ENCODE data around the gene NRXN3. TPM values are rescaled to one million over a fixed set of nuclear protein-coding genes. Genes with fewer than 3 reads are reported as not detected.
A peak's percentile ranks its signal among the peaks of the same experiment; 100 is the strongest.

The NRXN3 gene
- total and polyA plus RNA-seq, 2 donors (not counting 1 experiment from before 2014, with no cell fraction given): not detected

GRCh38 chr14:78847801-78848200, 677.6 kb downstream of the NRXN3 start:
- no peaks in the 10 kb centered on the region for H3K79me2 ChIP-seq (ENCODE audit: control insufficient read depth, insufficient read depth, low read length)
- no peak overlapping the region for H2AFZ ChIP-seq (ENCODE audit: insufficient read depth, low read depth, low read length, poor library complexity, severe bottlenecking)
- intact Hi-C loops (cut with micrococcal nuclease): no loop called here
- no peak overlapping the region for H3K9ac ChIP-seq (ENCODE audit: low read length)
- DNase-seq: no peak
- no peak overlapping the region for H3K27ac Mint-ChIP-seq
- peaks cover 1% of the 10 kb centered on the region for H3K9me3 Mint-ChIP-seq (ENCODE audit: insufficient read depth)
- no peak for TF ChIP-seq EZH2 (IDR thresholded peaks at IDR 0.05; ENCODE audit: borderline replicate concordance, insufficient read depth, low read depth, low read length, poor library complexity, severe bottlenecking)
- no peak for TF ChIP-seq CTCF (IDR thresholded peaks at IDR 0.05)
- no peaks in the 10 kb centered on the region for H4K20me1 ChIP-seq (ENCODE audit: control insufficient read depth, insufficient read depth, low read length, poor library complexity, severe bottlenecking)
- 43% methylated on average over 1 of the region's 3 CpGs for WGBS (ENCODE audit: insufficient coverage)
- no peak overlapping the region for H3K4me3 ChIP-seq (ENCODE audit: control extremely low read depth in 1 of 5, extremely low read depth in 1 of 5, insufficient read depth in 1 of 5, low read depth in 2 of 5, low read length in 4 of 5)
- H3K27me3 ChIP-seq (replicated peaks in 1 of 4; ENCODE audit: control extremely low read depth in 1 of 4, control insufficient read depth in 3 of 4, insufficient read depth in 4 of 4, low read length in 3 of 4): no peaks in the 10 kb centered on the region
- ChIA-PET POLR2A (no interaction called here), CTCF (no interaction called here)
- no peaks in the 10 kb centered on the region for H3K4me1 ChIP-seq (ENCODE audit: control insufficient read depth in 2 of 2, insufficient read depth in 2 of 2, low read length in 2 of 2)
- no peak overlapping the region for H3K4me2 ChIP-seq (replicated peaks; ENCODE audit: low read depth, low read length, poor library complexity, severe bottlenecking)
- no peak for ATAC-seq (ENCODE audit: low read depth)
- no peaks in the 10 kb centered on the region for H3K9me3 ChIP-seq (ENCODE audit: control extremely low read depth in 1 of 3, control insufficient read depth in 2 of 3, insufficient read depth in 1 of 3, low read length in 2 of 3)
- no peaks in the 10 kb centered on the region for H3K4me1 Mint-ChIP-seq
- H3K27me3 Mint-ChIP-seq: peaks cover 3% of the 10 kb centered on the region
- no peak overlapping the region for H3K27ac ChIP-seq (ENCODE audit: low read length in 2 of 2)
- H3K4me3 Mint-ChIP-seq: no peak overlapping the region
- H3K36me3 ChIP-seq (replicated peaks in 1 of 2; ENCODE audit: control extremely low read depth in 1 of 2, control insufficient read depth in 1 of 2, extremely low read depth in 1 of 2, insufficient read depth in 2 of 2, low read length in 1 of 2): no peaks in the 10 kb centered on the region

DNA sequence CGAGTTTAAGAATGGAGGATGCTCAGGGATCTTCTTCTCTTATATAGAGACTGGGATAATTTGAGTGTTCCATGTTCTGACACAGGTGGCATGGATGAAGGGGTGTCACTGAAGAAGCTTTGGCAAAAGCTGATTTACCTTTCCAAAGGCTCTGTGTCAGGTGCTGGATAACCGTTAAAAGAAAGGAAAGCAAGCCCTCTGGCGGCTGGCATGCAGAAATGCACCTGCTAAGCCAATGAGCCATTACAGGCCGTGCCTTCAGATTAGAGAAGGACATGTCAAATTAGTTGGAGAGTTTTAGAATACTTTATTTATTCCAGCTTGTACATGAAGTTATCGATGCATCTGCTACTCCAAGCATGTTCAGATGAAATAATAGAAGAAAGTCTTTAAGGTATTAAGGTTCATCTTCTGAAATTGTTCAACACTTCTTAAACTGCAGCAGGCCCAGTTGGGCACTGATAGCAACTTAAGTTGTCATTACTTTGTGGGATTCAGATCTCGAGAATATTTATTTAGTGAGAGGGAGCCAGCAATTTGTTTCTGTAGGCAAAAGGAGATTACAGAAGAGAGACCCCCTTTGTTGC, 678.2 kb downstream of the NRXN3 start:
- Mint-ChIP-seq H3K4me1 (no peaks in the 10 kb centered on the region), H3K27me3 (peaks cover 3% of the 10 kb centered on the region), H3K27ac (no peak overlapping the region), H3K9me3 (ENCODE audit: insufficient read depth) (no peaks in the 10 kb centered on the region), H3K4me3 (no peak overlapping the region)
- Histone ChIP-seq H3K9me3 (ENCODE audit: control extremely low read depth in 1 of 3, control insufficient read depth in 2 of 3, insufficient read depth in 1 of 3, low read length in 2 of 3) (no peaks in the 10 kb centered on the region), H2AFZ (ENCODE audit: insufficient read depth, low read depth, low read length, poor library complexity, severe bottlenecking) (no peak overlapping the region), H3K4me2 (replicated peaks; ENCODE audit: low read depth, low read length, poor library complexity, severe bottlenecking) (no peak overlapping the region), H3K79me2 (ENCODE audit: control insufficient read depth, insufficient read depth, low read length) (no peaks in the 10 kb centered on the region), H3K27ac (ENCODE audit: low read length in 2 of 2) (no peak overlapping the region), H3K4me3 (ENCODE audit: control extremely low read depth in 1 of 5, extremely low read depth in 1 of 5, insufficient read depth in 1 of 5, low read depth in 2 of 5, low read length in 4 of 5) (no peak overlapping the region), H3K27me3 (replicated peaks in 1 of 4; ENCODE audit: control extremely low read depth in 1 of 4, control insufficient read depth in 3 of 4, insufficient read depth in 4 of 4, low read length in 3 of 4) (no peaks in the 10 kb centered on the region), H3K36me3 (replicated peaks in 1 of 2; ENCODE audit: control extremely low read depth in 1 of 2, control insufficient read depth in 1 of 2, extremely low read depth in 1 of 2, insufficient read depth in 2 of 2, low read length in 1 of 2) (no peaks in the 10 kb centered on the region), H4K20me1 (ENCODE audit: control insufficient read depth, insufficient read depth, low read length, poor library complexity, severe bottlenecking) (no peaks in the 10 kb centered on the region), H3K4me1 (ENCODE audit: control insufficient read depth in 2 of 2, insufficient read depth in 2 of 2, low read length in 2 of 2) (no peaks in the 10 kb centered on the region), H3K9ac (ENCODE audit: low read length) (no peak overlapping the region)
- ChIA-PET POLR2A (no interaction called here), CTCF (no interaction called here)
- TF ChIP-seq EZH2 (IDR thresholded peaks at IDR 0.05; ENCODE audit: borderline replicate concordance, insufficient read depth, low read depth, low read length, poor library complexity, severe bottlenecking) (no peak), CTCF (IDR thresholded peaks at IDR 0.05) (peak; percentile 73)
- ATAC-seq (ENCODE audit: low read depth) (no peak), DNase-seq (peak; percentile 9)
- 13% methylated on average over 3 of the region's 6 CpGs for WGBS (ENCODE audit: insufficient coverage)
- intact Hi-C loops (cut with micrococcal nuclease): no loop called here
